ENCODE results near the gene CD302.

- TF ChIP-seq CTCF (conservative IDR thresholded peaks at IDR 0.05) (no peak), ZFX (IDR thresholded peaks at IDR 0.05) (no peak)
Measured at GRCh38 chr2:159817283-159817682, 19.3 kb upstream of the CD302 start.

Measured in C4-2B (cell line).